OCI-LY1 (cell line): Measurements from ENCODE around the gene DENND5A.
"Not testable (repeated sequence)": the region's sequence is repeated elsewhere in the genome, so short reads cannot be mapped to it uniquely, and the experiment has no call there.

Source experiments
- H2AFZ ChIP-seq: fragments of 200-600 bp; sonication (generic), shearing (Covaris generic); 2 replicates; pipeline ENCODE4 v1.6.0; 2014; ENCODE audit warnings: antibody characterized with exemption, mild to moderate bottlenecking, low read length
- H3F3A ChIP-seq: fragments of 200-600 bp; sonication (generic), shearing (Covaris generic); 2 replicates; pipeline ENCODE4 v1.6.0; 2014; ENCODE audit warnings: mild to moderate bottlenecking, antibody characterized with exemption, low read length, moderate library complexity; ENCODE audit not compliant: insufficient read depth
- H3K27ac ChIP-seq: fragments of 200-600 bp; sonication (generic); 2 replicates; pipeline ENCODE4 v1.5.1; 2014; ENCODE audit warnings: low read length, mixed run types, mild to moderate bottlenecking, low read depth; ENCODE audit not compliant: poor library complexity, severe bottlenecking
- H3K27me3 ChIP-seq: fragments of 200-600 bp; sonication (generic); 2 replicates; pipeline ENCODE4 v1.6.0; 2014; ENCODE audit warnings: antibody characterized with exemption, mild to moderate bottlenecking, low read length, moderate library complexity; ENCODE audit not compliant: insufficient read depth
- H3K36me3 ChIP-seq: fragments of 200-600 bp; sonication (generic); 2 replicates; pipeline ENCODE4 v1.6.1; 2014; ENCODE audit warnings: mild to moderate bottlenecking, antibody characterized with exemption, low read length, moderate library complexity, mixed read lengths; ENCODE audit not compliant: insufficient read depth
- H3K4me1 ChIP-seq: fragments of 200-600 bp; sonication (generic); 2 replicates; pipeline ENCODE4 v1.5.1; 2014; ENCODE audit warnings: mild to moderate bottlenecking, low read length, moderate library complexity; ENCODE audit not compliant: insufficient read depth, severe bottlenecking
- H3K4me2 ChIP-seq: fragments of 200-600 bp; sonication (generic), shearing (Covaris generic); 2 replicates; pipeline ENCODE4 v1.6.1; 2014; ENCODE audit warnings: low read length
- H3K4me3 ChIP-seq: fragments of 200-600 bp; sonication (generic); 2 replicates; pipeline ENCODE4 v1.5.1; 2014; ENCODE audit warnings: low read length, low read depth, mild to moderate bottlenecking, mixed read lengths; ENCODE audit not compliant: poor library complexity, severe bottlenecking
- H3K79me2 ChIP-seq: fragments of 200-600 bp; shearing (Covaris generic); 2 replicates; pipeline ENCODE4 v1.6.1; 2016; ENCODE audit warnings: mixed run types, low read length, mixed read lengths; ENCODE audit not compliant: insufficient read depth
- H3K9ac ChIP-seq: fragments of 200-600 bp; sonication (generic), shearing (Covaris generic); 2 replicates; pipeline ENCODE4 v1.6.1; 2014; ENCODE audit warnings: mild to moderate bottlenecking, low read length, mixed read lengths
- H3K9me2 ChIP-seq: fragments of 200-600 bp; sonication (generic), shearing (Covaris generic); 2 replicates; pipeline ENCODE4 v1.6.1; 2014; ENCODE audit warnings: low read depth, mild to moderate bottlenecking, low read length, mixed read lengths
- H3K9me3 ChIP-seq: fragments of 200-600 bp; shearing (Covaris generic); 2 replicates; pipeline ENCODE4 v1.6.1; 2014; ENCODE audit warnings: low read length, mixed read lengths
- H4K20me1 ChIP-seq: fragments of 200-600 bp; sonication (generic), shearing (Covaris generic); 2 replicates; pipeline ENCODE4 v1.6.0; 2016; ENCODE audit warnings: mild to moderate bottlenecking, low read length; ENCODE audit not compliant: insufficient read depth
- EZH2 ChIP-seq: fragments of 200-600 bp; sonication (generic), shearing (Covaris generic); IDR thresholded peaks from 2 replicates; pipeline ENCODE4 v1.8.0; 2017; ENCODE audit warnings: borderline replicate concordance, mixed run types, mild to moderate bottlenecking, antibody characterized with exemption, low read length, moderate library complexity, mixed read lengths
- TF ChIP-seq, protein P1 (sequence below): fragments of 200-600 bp; sonication (generic), shearing (Covaris generic); IDR thresholded peaks from 2 replicates; pipeline ENCODE4 v1.5.1; 2017; ENCODE audit warnings: mild to moderate bottlenecking, antibody characterized with exemption, low read length, moderate library complexity, mixed read lengths

DENND5A gene

DNA sequence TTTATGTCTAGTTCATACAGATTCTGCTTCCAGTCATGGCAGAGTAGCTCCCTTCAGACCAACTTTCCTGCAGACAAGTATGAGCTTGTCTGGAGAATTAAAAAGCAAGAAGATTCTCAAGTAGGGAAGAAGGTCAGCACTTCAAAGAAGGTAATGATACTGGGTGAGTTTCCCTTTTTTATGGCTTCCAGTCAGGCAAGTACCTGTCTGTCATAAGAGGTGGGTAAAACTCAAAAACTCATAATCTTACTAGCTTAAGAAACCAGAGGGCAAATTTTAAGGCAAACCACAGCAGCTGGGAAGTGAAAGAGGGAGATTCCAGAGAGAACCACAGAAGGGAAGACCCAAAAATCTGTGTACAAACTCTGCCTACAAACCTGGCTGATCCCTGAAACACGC lies 54.2 kb downstream of the DENND5A start:
- H3K9me2 ChIP-seq: no peaks in the 10 kb centered on the region
- no peak overlapping the region for H3K4me2 ChIP-seq
- no peak overlapping the region for H2AFZ ChIP-seq
- no peak for TF ChIP-seq EZH2
- TF ChIP-seq, protein P1, sequence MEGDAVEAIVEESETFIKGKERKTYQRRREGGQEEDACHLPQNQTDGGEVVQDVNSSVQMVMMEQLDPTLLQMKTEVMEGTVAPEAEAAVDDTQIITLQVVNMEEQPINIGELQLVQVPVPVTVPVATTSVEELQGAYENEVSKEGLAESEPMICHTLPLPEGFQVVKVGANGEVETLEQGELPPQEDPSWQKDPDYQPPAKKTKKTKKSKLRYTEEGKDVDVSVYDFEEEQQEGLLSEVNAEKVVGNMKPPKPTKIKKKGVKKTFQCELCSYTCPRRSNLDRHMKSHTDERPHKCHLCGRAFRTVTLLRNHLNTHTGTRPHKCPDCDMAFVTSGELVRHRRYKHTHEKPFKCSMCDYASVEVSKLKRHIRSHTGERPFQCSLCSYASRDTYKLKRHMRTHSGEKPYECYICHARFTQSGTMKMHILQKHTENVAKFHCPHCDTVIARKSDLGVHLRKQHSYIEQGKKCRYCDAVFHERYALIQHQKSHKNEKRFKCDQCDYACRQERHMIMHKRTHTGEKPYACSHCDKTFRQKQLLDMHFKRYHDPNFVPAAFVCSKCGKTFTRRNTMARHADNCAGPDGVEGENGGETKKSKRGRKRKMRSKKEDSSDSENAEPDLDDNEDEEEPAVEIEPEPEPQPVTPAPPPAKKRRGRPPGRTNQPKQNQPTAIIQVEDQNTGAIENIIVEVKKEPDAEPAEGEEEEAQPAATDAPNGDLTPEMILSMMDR: no peak
- H3K36me3 ChIP-seq: no peaks in the 10 kb centered on the region
- peaks cover 13% of the 10 kb centered on the region for H3K4me1 ChIP-seq
- H3K9me3 ChIP-seq: no peaks in the 10 kb centered on the region
- no peaks in the 10 kb centered on the region for H3K79me2 ChIP-seq
- H3K27me3 ChIP-seq: no peaks in the 10 kb centered on the region
- H3K27ac ChIP-seq: no peak overlapping the region
- H3K9ac ChIP-seq: no peak overlapping the region
- no peaks in the 10 kb centered on the region for H3F3A ChIP-seq
- H3K4me3 ChIP-seq: no peak overlapping the region
- H4K20me1 ChIP-seq: no peaks in the 10 kb centered on the region

DNA sequence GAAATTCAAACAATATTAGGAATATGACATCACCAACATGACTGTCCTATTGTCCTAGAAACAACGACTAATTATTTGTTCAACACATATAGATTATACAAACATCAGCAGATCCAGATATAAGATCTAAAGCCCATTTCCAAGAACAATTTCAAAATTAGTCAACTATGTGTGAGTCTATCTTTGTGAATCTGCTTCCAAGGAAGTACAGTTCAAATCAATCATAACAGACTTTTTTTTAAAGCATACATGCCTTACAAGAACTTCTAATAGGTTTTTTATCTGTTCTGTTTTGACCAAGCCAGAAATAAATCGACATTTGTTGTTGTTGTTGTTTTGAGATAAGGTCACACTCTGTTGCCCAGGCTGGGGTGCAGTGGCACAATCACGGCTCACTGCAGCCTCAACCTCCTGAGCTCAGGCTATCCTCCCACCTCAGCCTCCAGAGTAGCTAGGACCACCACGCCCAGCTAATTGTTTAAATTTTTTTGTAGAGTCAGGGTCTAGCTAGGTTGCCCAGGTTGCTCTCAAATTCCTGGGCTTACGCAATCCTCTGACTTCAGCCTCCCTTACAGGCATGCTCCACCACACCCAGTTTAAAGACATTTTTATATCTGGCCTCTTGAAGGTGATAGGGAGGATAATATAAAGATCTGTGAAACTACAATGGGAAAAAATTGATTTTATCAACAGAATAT lies 54.8 kb downstream of the DENND5A start:
- no peaks in the 10 kb centered on the region for H3K9me2 ChIP-seq
- no peak overlapping the region for H3K9ac ChIP-seq
- no peak overlapping the region for H2AFZ ChIP-seq
- H3K27ac ChIP-seq: no peak overlapping the region
- no peaks in the 10 kb centered on the region for H3K79me2 ChIP-seq
- H3F3A ChIP-seq: no peaks in the 10 kb centered on the region
- H3K4me3 ChIP-seq: no peak overlapping the region
- TF ChIP-seq, protein P1: no peak
- TF ChIP-seq EZH2: no peak
- H3K9me3 ChIP-seq: no peaks in the 10 kb centered on the region
- H3K4me2 ChIP-seq: no peak overlapping the region
- no peaks in the 10 kb centered on the region for H3K27me3 ChIP-seq
- no peaks in the 10 kb centered on the region for H3K36me3 ChIP-seq
- no peaks in the 10 kb centered on the region for H4K20me1 ChIP-seq
- H3K4me1 ChIP-seq: peaks cover 9% of the 10 kb centered on the region

DNA sequence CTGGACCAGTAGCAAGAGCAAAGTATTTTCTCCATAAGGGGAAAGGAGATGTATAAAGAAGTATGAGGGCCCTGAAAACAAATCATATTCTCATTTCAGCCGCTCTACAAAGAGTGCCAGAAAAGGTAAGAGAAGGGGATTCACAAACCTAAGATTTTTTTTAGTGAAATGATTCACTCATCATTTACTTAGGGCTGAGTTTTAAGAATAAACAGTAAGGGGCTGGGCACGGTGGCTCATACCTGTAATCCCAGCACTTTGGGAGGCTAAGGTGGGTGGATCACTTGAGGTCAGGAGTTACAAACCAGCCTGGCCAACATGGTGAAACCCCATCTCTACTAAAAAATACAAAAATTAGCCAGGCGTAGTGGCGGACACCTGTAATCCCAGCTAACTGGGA lies 55.5 kb downstream of the DENND5A start:
- not testable (repeated sequence) for H3K36me3 ChIP-seq, H3K4me2 ChIP-seq, H2AFZ ChIP-seq, H3K9ac ChIP-seq, H3F3A ChIP-seq, H3K9me3 ChIP-seq, H3K4me3 ChIP-seq, H3K79me2 ChIP-seq, H3K9me2 ChIP-seq, H3K27ac ChIP-seq, H4K20me1 ChIP-seq, H3K4me1 ChIP-seq, H3K27me3 ChIP-seq
